GM23338 (cell line): Measurements from ENCODE around the gene CNTNAP2. TPM values are rescaled to one million over a fixed set of nuclear protein-coding genes. Genes with fewer than 3 reads are reported as not detected.

Experiments
- ATAC-seq: fragments of 200-7000 bp; cut with Tn5 transposase; 3 replicates; pipeline ENCODE4 v1.9.1; 2020
- DNase-seq: peaks from one replicate; pipeline ENCODE4 v3.0.0-alpha.2; 2015; ENCODE audit warnings: low spot score
- H2AFZ ChIP-seq: fragments of 200-600 bp; sonication (generic); 2 replicates; pipeline ENCODE4 v1.8.0; 2016; ENCODE audit warnings: antibody characterized with exemption, mild to moderate bottlenecking, moderate library complexity
- H3F3A ChIP-seq: fragments of 200-600 bp; sonication (generic); replicated peaks from 2 replicates; pipeline ENCODE4 v1.8.0; 2017; ENCODE audit warnings: antibody characterized with exemption, mixed run types, low read depth
- H3K27ac ChIP-seq: fragments of 200-600 bp; sonication (generic); 2 replicates; pipeline ENCODE4 v1.6.1; 2016; ENCODE audit warnings: low read depth
- H3K27me3 ChIP-seq: fragments of 200-600 bp; sonication (generic); 2 replicates; pipeline ENCODE4 v1.8.0; 2016; ENCODE audit warnings: mild to moderate bottlenecking, mixed run types, moderate library complexity; ENCODE audit not compliant: insufficient read depth
- H3K36me3 ChIP-seq: fragments of 200-600 bp; sonication (generic); 2 replicates; pipeline ENCODE4 v1.8.0; 2016; ENCODE audit warnings: mild to moderate bottlenecking; ENCODE audit not compliant: insufficient read depth
- H3K4me1 ChIP-seq: fragments of 200-600 bp; sonication (generic); 2 replicates; pipeline ENCODE4 v1.8.0; 2016; ENCODE audit warnings: mild to moderate bottlenecking, moderate library complexity; ENCODE audit not compliant: insufficient read depth
- H3K4me2 ChIP-seq: fragments of 200-600 bp; sonication (generic); 2 replicates; pipeline ENCODE4 v1.7.1; 2017; ENCODE audit warnings: mixed run types
- H3K4me3 ChIP-seq: fragments of 200-600 bp; sonication (generic); 2 replicates; pipeline ENCODE4 v1.6.1; 2016; ENCODE audit warnings: mixed run types
- H3K79me2 ChIP-seq: fragments of 200-600 bp; sonication (generic); replicated peaks from 2 replicates; pipeline ENCODE4 v1.8.0; 2017; ENCODE audit warnings: mild to moderate bottlenecking; ENCODE audit not compliant: insufficient read depth
- H3K9me2 ChIP-seq: fragments of 200-600 bp; sonication (generic); 2 replicates; pipeline ENCODE4 v1.8.0; 2017; ENCODE audit not compliant: insufficient read depth
- H4K20me1 ChIP-seq: fragments of 200-600 bp; sonication (generic); replicated peaks from 2 replicates; pipeline ENCODE4 v1.8.0; 2017; ENCODE audit warnings: mild to moderate bottlenecking; ENCODE audit not compliant: insufficient read depth
- H3K27ac Mint-ChIP-seq: 2 replicates; pipeline ENCODE4 v1.8.0; 2020; ENCODE audit warnings: inconsistent platforms, mild to moderate bottlenecking, moderate library complexity, mixed read lengths
- H3K27me3 Mint-ChIP-seq: 3 replicates; pipeline ENCODE4 v1.8.0; 2022; ENCODE audit warnings: low read depth, mild to moderate bottlenecking, moderate library complexity, mixed read lengths, inconsistent platforms; ENCODE audit not compliant: insufficient read depth, poor library complexity
- H3K36me3 Mint-ChIP-seq: 3 replicates; pipeline ENCODE4 v1.8.0; 2021; ENCODE audit warnings: low read depth, mild to moderate bottlenecking, inconsistent platforms, moderate library complexity, mixed read lengths
- H3K4me1 Mint-ChIP-seq: 3 replicates; pipeline ENCODE4 v1.8.0; 2020; ENCODE audit warnings: mild to moderate bottlenecking, inconsistent platforms, mixed read lengths
- H3K4me3 Mint-ChIP-seq: 3 replicates; pipeline ENCODE4 v1.8.0; 2021; ENCODE audit warnings: moderate library complexity, mild to moderate bottlenecking, inconsistent platforms, mixed read lengths
- H3K9me3 Mint-ChIP-seq: 3 replicates; pipeline ENCODE4 v1.8.0; 2020; ENCODE audit warnings: moderate library complexity, mild to moderate bottlenecking, inconsistent platforms, mixed read lengths
- CREB1 ChIP-seq: fragments of 250-450 bp; sonication (Bioruptor Pico); IDR thresholded peaks from 2 replicates; pipeline ENCODE4 v1.5.0; 2020; ENCODE audit warnings: low read depth, mild to moderate bottlenecking, moderate library complexity
- EZH2 ChIP-seq: fragments of 200-600 bp; sonication (generic); IDR thresholded peaks from one replicate; pipeline ENCODE4 v1.8.0; 2017; ENCODE audit warnings: antibody characterized with exemption, mild to moderate bottlenecking, low read depth; ENCODE audit not compliant: unreplicated experiment
- EZH2phosphoT487 ChIP-seq: fragments of 200-600 bp; sonication (generic); IDR thresholded peaks from one replicate; pipeline ENCODE4 v1.8.1; 2018; ENCODE audit warnings: antibody characterized with exemption; ENCODE audit not compliant: unreplicated experiment
- JUNB ChIP-seq: IDR thresholded peaks from one replicate; pipeline ENCODE4 v1.6.1; 2016; ENCODE audit warnings: antibody characterized with exemption; ENCODE audit not compliant: unreplicated experiment
- NANOG ChIP-seq: IDR thresholded peaks from 2 replicates; pipeline ENCODE4 v1.6.1; 2016; ENCODE audit warnings: antibody characterized with exemption, borderline replicate concordance
- POLR2AphosphoS5 ChIP-seq: IDR thresholded peaks from 2 replicates; pipeline ENCODE4 v1.6.1; 2016; ENCODE audit warnings: antibody characterized with exemption, low read depth
- STAT1 ChIP-seq: IDR thresholded peaks from one replicate; pipeline ENCODE4 v1.6.1; 2016; ENCODE audit warnings: antibody characterized with exemption; ENCODE audit not compliant: unreplicated experiment
- ZNF114 ChIP-seq: fragments of 250-450 bp; sonication (Bioruptor Pico); IDR thresholded peaks from 2 replicates; pipeline ENCODE4 v1.5.0; 2020; ENCODE audit warnings: mild to moderate bottlenecking, moderate library complexity
- ZNF331 ChIP-seq: fragments of 250-450 bp; sonication (Bioruptor Pico); IDR thresholded peaks from 2 replicates; pipeline ENCODE4 v1.5.0; 2020; ENCODE audit warnings: low read depth, mild to moderate bottlenecking, moderate library complexity
- polyA plus RNA-seq: library from polyadenylated mRNA; unstranded; fragments of >200 nt; fragmentation: Nextera tagmentation; extraction: Ambion mirVana; gene quantifications from 2 replicates; pipeline ENCODE4 v1.2.1, GENCODE V29; 2016
- total RNA-seq: library from RNA; depleted of rRNA; stranded (reverse); fragments of >200 nt; shearing (Covaris generic); gene quantifications from 2 replicates; pipeline ENCODE4 v1.2.3, GENCODE V29; 2014
- TF ChIP-seq, protein P1 (sequence below), 2 experiments: fragments of 200-600 bp in 1 of 2; sonication (generic) in 1 of 2; conservative IDR thresholded peaks; 2 replicates each; pipeline versions ENCODE4 v1.5.1 to v1.6.1; 2016 to 2017; ENCODE audit warnings: antibody characterized with exemption in 2 of 2, low read depth in 2 of 2, mild to moderate bottlenecking in 2 of 2, moderate library complexity in 1 of 2
- TF ChIP-seq, protein P2 (sequence below): IDR thresholded peaks from one replicate; pipeline ENCODE4 v1.6.1; 2018; ENCODE audit warnings: antibody characterized with exemption; ENCODE audit not compliant: unreplicated experiment
- TF ChIP-seq, protein P3 (sequence below): fragments of 250-450 bp; sonication (Bioruptor Pico); IDR thresholded peaks from 2 replicates; pipeline ENCODE4 v1.5.0; 2020; ENCODE audit warnings: mild to moderate bottlenecking, moderate library complexity
- TF ChIP-seq, protein P4 (sequence below): IDR thresholded peaks from 2 replicates; pipeline ENCODE4 v1.6.1; 2016; ENCODE audit warnings: antibody characterized with exemption

Gene CNTNAP2
- total and polyA plus RNA-seq, 2 experiments from 2014 or later = 38.2 to 61.3 TPM

DNA sequence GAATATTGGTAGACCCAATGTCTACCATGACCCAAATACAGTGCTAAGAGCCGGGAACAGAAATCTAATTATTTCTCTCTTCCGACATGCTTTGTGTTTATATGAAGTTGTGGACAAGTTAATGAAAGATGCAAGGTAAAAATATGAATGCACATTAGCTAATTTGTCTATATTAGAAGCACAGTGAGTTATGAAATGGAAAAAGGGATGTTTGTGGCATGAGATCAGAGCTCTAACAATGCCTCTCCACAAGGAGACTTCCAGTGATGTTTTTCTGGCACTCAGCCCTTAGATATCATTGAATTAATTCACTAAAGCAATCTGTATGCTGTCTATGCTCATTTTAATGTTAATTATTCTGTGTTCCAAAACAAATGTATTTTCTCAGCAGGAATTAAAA is 897.2 kb downstream of the CNTNAP2 start:
- Histone ChIP-seq H2AFZ (no peak overlapping the region), H3K9me2 (no peaks in the 10 kb centered on the region), H3K4me2 (no peak overlapping the region), H3K36me3 (no peaks in the 10 kb centered on the region), H3K4me3 (no peak overlapping the region), H3K4me1 (no peaks in the 10 kb centered on the region), H3K27ac (no peak overlapping the region), H3K27me3 (no peaks in the 10 kb centered on the region), H4K20me1 (no peaks in the 10 kb centered on the region), H3K79me2 (no peaks in the 10 kb centered on the region), H3F3A (no peaks in the 10 kb centered on the region)
- Mint-ChIP-seq H3K9me3 (peaks cover 4% of the 10 kb centered on the region; the same call in 2 of the 3 replicates), H3K27me3 (peaks cover 2% of the 10 kb centered on the region), H3K27ac (no peak overlapping the region), H3K4me3 (no peak overlapping the region), H3K36me3 (no peaks in the 10 kb centered on the region), H3K4me1 (no peaks in the 10 kb centered on the region)
- ATAC-seq (no peak), DNase-seq (no peak)
- TF ChIP-seq, protein P1, sequence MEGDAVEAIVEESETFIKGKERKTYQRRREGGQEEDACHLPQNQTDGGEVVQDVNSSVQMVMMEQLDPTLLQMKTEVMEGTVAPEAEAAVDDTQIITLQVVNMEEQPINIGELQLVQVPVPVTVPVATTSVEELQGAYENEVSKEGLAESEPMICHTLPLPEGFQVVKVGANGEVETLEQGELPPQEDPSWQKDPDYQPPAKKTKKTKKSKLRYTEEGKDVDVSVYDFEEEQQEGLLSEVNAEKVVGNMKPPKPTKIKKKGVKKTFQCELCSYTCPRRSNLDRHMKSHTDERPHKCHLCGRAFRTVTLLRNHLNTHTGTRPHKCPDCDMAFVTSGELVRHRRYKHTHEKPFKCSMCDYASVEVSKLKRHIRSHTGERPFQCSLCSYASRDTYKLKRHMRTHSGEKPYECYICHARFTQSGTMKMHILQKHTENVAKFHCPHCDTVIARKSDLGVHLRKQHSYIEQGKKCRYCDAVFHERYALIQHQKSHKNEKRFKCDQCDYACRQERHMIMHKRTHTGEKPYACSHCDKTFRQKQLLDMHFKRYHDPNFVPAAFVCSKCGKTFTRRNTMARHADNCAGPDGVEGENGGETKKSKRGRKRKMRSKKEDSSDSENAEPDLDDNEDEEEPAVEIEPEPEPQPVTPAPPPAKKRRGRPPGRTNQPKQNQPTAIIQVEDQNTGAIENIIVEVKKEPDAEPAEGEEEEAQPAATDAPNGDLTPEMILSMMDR (conservative IDR thresholded peaks at IDR 0.05; ENCODE audit: low read depth in 2 of 2) = no peak
- TF ChIP-seq, protein P2, sequence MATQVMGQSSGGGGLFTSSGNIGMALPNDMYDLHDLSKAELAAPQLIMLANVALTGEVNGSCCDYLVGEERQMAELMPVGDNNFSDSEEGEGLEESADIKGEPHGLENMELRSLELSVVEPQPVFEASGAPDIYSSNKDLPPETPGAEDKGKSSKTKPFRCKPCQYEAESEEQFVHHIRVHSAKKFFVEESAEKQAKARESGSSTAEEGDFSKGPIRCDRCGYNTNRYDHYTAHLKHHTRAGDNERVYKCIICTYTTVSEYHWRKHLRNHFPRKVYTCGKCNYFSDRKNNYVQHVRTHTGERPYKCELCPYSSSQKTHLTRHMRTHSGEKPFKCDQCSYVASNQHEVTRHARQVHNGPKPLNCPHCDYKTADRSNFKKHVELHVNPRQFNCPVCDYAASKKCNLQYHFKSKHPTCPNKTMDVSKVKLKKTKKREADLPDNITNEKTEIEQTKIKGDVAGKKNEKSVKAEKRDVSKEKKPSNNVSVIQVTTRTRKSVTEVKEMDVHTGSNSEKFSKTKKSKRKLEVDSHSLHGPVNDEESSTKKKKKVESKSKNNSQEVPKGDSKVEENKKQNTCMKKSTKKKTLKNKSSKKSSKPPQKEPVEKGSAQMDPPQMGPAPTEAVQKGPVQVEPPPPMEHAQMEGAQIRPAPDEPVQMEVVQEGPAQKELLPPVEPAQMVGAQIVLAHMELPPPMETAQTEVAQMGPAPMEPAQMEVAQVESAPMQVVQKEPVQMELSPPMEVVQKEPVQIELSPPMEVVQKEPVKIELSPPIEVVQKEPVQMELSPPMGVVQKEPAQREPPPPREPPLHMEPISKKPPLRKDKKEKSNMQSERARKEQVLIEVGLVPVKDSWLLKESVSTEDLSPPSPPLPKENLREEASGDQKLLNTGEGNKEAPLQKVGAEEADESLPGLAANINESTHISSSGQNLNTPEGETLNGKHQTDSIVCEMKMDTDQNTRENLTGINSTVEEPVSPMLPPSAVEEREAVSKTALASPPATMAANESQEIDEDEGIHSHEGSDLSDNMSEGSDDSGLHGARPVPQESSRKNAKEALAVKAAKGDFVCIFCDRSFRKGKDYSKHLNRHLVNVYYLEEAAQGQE = no peak
- TF ChIP-seq ZNF331 (CRISPR knock-in tag) (no peak), NANOG (no peak), ZNF114 (CRISPR knock-in tag) (no peak), CREB1 (CRISPR knock-in tag) (no peak), POLR2AphosphoS5 (no peak), EZH2 (no peak), JUNB (no peak), STAT1 (no peak), EZH2phosphoT487 (no peak)
- TF ChIP-seq, protein P3, sequence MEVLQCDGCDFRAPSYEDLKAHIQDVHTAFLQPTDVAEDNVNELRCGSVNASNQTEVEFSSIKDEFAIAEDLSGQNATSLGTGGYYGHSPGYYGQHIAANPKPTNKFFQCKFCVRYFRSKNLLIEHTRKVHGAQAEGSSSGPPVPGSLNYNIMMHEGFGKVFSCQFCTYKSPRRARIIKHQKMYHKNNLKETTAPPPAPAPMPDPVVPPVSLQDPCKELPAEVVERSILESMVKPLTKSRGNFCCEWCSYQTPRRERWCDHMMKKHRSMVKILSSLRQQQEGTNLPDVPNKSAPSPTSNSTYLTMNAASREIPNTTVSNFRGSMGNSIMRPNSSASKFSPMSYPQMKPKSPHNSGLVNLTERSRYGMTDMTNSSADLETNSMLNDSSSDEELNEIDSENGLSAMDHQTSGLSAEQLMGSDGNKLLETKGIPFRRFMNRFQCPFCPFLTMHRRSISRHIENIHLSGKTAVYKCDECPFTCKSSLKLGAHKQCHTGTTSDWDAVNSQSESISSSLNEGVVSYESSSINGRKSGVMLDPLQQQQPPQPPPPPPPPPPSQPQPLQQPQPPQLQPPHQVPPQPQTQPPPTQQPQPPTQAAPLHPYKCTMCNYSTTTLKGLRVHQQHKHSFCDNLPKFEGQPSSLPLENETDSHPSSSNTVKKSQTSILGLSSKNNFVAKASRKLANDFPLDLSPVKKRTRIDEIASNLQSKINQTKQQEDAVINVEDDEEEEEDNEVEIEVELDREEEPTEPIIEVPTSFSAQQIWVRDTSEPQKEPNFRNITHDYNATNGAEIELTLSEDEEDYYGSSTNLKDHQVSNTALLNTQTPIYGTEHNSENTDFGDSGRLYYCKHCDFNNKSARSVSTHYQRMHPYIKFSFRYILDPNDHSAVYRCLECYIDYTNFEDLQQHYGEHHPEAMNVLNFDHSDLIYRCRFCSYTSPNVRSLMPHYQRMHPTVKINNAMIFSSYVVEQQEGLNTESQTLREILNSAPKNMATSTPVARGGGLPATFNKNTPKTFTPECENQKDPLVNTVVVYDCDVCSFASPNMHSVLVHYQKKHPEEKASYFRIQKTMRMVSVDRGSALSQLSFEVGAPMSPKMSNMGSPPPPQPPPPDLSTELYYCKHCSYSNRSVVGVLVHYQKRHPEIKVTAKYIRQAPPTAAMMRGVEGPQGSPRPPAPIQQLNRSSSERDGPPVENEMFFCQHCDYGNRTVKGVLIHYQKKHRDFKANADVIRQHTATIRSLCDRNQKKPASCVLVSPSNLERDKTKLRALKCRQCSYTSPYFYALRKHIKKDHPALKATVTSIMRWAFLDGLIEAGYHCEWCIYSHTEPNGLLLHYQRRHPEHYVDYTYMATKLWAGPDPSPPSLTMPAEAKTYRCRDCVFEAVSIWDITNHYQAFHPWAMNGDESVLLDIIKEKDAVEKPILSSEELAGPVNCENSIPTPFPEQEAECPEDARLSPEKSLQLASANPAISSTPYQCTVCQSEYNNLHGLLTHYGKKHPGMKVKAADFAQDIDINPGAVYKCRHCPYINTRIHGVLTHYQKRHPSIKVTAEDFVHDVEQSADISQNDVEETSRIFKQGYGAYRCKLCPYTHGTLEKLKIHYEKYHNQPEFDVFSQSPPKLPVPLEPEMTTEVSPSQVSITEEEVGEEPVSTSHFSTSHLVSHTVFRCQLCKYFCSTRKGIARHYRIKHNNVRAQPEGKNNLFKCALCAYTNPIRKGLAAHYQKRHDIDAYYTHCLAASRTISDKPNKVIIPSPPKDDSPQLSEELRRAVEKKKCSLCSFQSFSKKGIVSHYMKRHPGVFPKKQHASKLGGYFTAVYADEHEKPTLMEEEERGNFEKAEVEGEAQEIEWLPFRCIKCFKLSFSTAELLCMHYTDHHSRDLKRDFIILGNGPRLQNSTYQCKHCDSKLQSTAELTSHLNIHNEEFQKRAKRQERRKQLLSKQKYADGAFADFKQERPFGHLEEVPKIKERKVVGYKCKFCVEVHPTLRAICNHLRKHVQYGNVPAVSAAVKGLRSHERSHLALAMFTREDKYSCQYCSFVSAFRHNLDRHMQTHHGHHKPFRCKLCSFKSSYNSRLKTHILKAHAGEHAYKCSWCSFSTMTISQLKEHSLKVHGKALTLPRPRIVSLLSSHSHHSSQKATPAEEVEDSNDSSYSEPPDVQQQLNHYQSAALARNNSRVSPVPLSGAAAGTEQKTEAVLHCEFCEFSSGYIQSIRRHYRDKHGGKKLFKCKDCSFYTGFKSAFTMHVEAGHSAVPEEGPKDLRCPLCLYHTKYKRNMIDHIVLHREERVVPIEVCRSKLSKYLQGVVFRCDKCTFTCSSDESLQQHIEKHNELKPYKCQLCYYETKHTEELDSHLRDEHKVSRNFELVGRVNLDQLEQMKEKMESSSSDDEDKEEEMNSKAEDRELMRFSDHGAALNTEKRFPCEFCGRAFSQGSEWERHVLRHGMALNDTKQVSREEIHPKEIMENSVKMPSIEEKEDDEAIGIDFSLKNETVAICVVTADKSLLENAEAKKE (CRISPR knock-in tag) = no peak
- TF ChIP-seq, protein P4, sequence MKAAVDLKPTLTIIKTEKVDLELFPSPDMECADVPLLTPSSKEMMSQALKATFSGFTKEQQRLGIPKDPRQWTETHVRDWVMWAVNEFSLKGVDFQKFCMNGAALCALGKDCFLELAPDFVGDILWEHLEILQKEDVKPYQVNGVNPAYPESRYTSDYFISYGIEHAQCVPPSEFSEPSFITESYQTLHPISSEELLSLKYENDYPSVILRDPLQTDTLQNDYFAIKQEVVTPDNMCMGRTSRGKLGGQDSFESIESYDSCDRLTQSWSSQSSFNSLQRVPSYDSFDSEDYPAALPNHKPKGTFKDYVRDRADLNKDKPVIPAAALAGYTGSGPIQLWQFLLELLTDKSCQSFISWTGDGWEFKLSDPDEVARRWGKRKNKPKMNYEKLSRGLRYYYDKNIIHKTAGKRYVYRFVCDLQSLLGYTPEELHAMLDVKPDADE = no peak
